ENCODE data around the gene CEBPE. TPM values are rescaled to one million over a fixed set of nuclear protein-coding genes. Genes with fewer than 3 reads are reported as not detected.

The CEBPE gene
- total RNA-seq, 2 donors from 2014 or later, result not detected

DNA sequence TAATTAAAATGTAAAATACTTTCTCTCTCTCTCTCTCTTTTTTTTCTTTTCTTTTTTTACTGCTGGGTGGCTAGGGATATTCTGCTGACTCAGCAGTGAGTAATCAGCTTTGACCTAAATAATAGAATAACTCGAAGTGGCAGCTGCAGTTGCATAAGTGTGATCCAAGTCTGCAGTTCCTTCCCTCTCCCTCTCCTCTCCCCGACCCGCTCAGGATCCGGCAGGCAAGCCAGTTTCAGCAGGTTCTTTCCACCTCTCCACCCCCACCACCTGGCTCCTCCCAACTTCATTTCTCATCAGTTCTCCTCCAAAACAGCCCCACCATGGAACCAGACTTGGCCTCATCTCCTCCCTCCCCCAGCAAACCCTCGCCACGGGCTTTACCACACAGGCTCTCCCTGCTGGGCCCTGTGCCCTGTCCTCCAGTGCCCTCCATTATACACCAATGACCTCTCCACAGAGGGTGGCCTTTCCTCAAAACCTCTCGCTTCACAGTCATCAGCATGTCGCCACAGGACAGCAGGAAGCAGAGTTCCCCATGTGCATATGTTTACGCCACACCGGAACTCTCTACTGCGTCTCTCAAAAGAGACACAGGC lies 42.0 kb upstream of the CEBPE start:
- peak overlapping the region in 2 of 4 donors; percentile 59 to 76 for H3K27ac ChIP-seq
- WGBS, 2 donors, result 47 to 52% methylated on average over 11 of the region's 11 CpGs
- H3K27me3 ChIP-seq, result no peaks in the 10 kb centered on the region
- DNase-seq (peak; percentile 56 to 85 (median 68)), ATAC-seq (peak; percentile 55)
- H3K9me3 ChIP-seq, result no peaks in the 10 kb centered on the region
- H3K36me3 ChIP-seq (replicated peaks in 1 of 2; ENCODE audit: insufficient read depth in 1 of 2, low read depth in 2 of 2), result no peaks in the 10 kb centered on the region
- no peak overlapping the region for H3K4me3 ChIP-seq
- intact Hi-C loops (cut with DNase I), result no loop called here
- TF ChIP-seq, protein P1, sequence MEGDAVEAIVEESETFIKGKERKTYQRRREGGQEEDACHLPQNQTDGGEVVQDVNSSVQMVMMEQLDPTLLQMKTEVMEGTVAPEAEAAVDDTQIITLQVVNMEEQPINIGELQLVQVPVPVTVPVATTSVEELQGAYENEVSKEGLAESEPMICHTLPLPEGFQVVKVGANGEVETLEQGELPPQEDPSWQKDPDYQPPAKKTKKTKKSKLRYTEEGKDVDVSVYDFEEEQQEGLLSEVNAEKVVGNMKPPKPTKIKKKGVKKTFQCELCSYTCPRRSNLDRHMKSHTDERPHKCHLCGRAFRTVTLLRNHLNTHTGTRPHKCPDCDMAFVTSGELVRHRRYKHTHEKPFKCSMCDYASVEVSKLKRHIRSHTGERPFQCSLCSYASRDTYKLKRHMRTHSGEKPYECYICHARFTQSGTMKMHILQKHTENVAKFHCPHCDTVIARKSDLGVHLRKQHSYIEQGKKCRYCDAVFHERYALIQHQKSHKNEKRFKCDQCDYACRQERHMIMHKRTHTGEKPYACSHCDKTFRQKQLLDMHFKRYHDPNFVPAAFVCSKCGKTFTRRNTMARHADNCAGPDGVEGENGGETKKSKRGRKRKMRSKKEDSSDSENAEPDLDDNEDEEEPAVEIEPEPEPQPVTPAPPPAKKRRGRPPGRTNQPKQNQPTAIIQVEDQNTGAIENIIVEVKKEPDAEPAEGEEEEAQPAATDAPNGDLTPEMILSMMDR (IDR thresholded peaks at IDR 0.05), result no peak
- TF ChIP-seq POLR2A (IDR thresholded peaks at IDR 0.05), result peak in 1 of 3 donors; percentile 19
- peaks cover 41% of the 10 kb centered on the region for H3K4me1 ChIP-seq

DNA sequence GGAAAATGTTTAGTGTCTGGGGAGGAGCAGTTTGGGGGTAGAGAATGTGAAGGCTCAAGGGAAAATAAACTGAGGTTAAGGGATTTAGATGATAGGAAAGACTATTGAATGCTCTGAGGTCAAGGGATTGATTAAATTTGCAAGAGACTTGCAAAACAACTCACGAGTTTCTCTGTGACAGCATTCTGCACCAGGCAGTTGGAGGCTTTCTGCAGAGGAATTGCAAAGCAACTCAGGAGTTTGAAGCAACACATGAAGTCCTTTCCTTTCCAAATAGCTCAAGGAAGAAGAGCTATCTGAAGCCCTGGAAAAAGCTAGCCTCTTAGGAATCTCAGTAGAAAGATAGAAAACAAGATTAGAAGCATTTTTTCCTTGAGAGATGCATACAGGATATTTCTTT lies 40.5 kb upstream of the CEBPE start:
- Histone ChIP-seq H3K4me3 (no peak overlapping the region), H3K9me3 (no peaks in the 10 kb centered on the region), H3K4me1 (peaks cover 50% of the 10 kb centered on the region), H3K27ac (no peak overlapping the region), H3K36me3 (replicated peaks in 1 of 2; ENCODE audit: insufficient read depth in 1 of 2, low read depth in 2 of 2) (no peaks in the 10 kb centered on the region), H3K27me3 (no peaks in the 10 kb centered on the region)
- TF ChIP-seq, protein P1 (IDR thresholded peaks at IDR 0.05), result no peak
- no peak for TF ChIP-seq POLR2A (IDR thresholded peaks at IDR 0.05)
- DNase-seq (no peak), ATAC-seq (no peak)
- 63% methylated on average over 1 of the region's 1 CpG for WGBS, 2 donors
- intact Hi-C loops (cut with DNase I), result no loop called here

DNA sequence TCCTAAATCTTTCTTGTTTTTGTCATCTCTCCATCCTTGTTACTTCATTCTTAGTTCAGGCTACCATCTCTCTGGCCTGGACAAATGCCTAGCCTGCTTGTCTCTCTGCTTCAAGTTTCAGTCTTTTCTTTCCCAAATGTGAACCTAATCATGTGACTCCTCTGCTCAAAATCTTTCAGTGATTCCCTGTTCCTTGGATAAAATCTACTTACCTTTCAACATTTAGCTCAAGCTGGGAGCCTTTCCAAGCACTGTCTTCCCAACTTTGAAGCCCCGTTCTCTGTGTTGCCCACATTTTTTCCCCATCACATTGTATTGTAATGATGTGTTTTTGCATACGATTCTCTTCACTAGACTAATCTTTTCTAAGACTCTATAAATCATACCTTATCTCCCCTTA lies 39.7 kb upstream of the CEBPE start:
- DNase-seq (no peak), ATAC-seq (no peak)
- Histone ChIP-seq H3K4me3 (no peak overlapping the region), H3K27ac (no peak overlapping the region), H3K36me3 (replicated peaks in 1 of 2; ENCODE audit: insufficient read depth in 1 of 2, low read depth in 2 of 2) (no peaks in the 10 kb centered on the region), H3K9me3 (no peaks in the 10 kb centered on the region), H3K4me1 (peaks cover 51% of the 10 kb centered on the region), H3K27me3 (no peaks in the 10 kb centered on the region)
- TF ChIP-seq, protein P1 (IDR thresholded peaks at IDR 0.05), result no peak
- TF ChIP-seq POLR2A (IDR thresholded peaks at IDR 0.05), result no peak
- intact Hi-C loops (cut with DNase I), result no loop called here
- WGBS, 2 donors, result 73 to 76% methylated on average over 2 of the region's 2 CpGs

DNA sequence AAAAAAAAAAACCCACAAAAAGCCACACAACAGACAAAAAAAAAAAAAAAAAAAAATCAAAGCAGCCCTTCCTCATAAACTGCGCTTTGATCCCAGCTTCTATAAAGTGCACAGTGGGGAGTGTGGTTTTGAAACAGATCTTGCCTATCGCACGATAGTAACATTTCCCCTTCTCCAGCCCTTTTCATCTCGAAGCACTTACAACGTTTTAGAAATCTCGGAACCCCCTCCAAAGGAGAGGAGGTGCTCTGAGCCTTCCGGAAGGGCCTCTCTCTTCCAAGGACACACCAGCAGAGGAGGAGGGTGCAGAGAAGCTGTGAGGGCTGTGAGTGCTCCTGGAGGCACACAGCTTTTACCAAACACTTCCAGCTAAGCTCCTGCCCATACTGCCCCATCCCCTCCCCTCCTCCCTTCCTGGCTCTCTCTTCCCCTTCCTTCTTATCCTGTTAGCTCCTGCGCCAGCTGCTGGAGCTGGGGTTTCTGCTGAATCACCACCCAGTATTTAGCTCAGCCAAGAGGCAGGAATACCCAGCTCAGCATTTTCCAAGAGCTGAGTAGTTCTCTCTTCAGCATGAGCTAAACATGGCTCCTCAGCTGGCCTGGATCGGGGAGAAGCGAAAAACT lies 36.0 kb upstream of the CEBPE start:
- peak in 2 of 3 donors; percentile 39 for TF ChIP-seq POLR2A (IDR thresholded peaks at IDR 0.05)
- TF ChIP-seq, protein P1 (IDR thresholded peaks at IDR 0.05), result no peak
- H3K4me3 ChIP-seq, result no peak overlapping the region
- peak overlapping the region; percentile 71 to 97 (median 86) for H3K27ac ChIP-seq
- ATAC-seq, result peak; percentile 82
- H3K4me1 ChIP-seq, result peaks cover 43% of the 10 kb centered on the region
- no peaks in the 10 kb centered on the region for H3K27me3 ChIP-seq
- WGBS, 2 donors, result 24 to 27% methylated on average over 10 of the region's 10 CpGs
- intact Hi-C loops (cut with DNase I), result no loop called here
- peak; percentile 85 to 95 (median 91) for DNase-seq
- H3K9me3 ChIP-seq, result no peaks in the 10 kb centered on the region
- no peaks in the 10 kb centered on the region for H3K36me3 ChIP-seq (replicated peaks in 1 of 2; ENCODE audit: insufficient read depth in 1 of 2, low read depth in 2 of 2)

Data from body of pancreas (tissue), 4 donors.